Body of pancreas (tissue), 4 donors: ENCODE results near the gene CELSR3.

ENCODE experiments used
- CTCF ChIP-seq, 7 experiments: fragments of 450-650 bp in 4 of 7; fragments of 200-600 bp in 3 of 7; sonication (generic) in 3 of 7; IDR thresholded peaks; one replicate each; pipeline ENCODE4 v1.5.1; 2016 to 2019; ENCODE audit warnings: antibody characterized with exemption in 7 of 7
- POLR2A ChIP-seq, 3 donors: fragments of 450-650 bp; IDR thresholded peaks; one replicate each; pipeline ENCODE4 v1.6.1; 2016; ENCODE audit warnings: antibody characterized with exemption in 3 of 3, mild to moderate bottlenecking in 2 of 3

- TF ChIP-seq POLR2A (IDR thresholded peaks at IDR 0.05): no peak
- TF ChIP-seq CTCF (IDR thresholded peaks at IDR 0.05): no peak
Measured at GRCh38 chr3:48631516-48632448, 30.9 kb downstream of the CELSR3 start.
